Bronchial epithelial cell (primary cell): Measurements from ENCODE around the gene MYCL. TPM values are rescaled to one million over a fixed set of nuclear protein-coding genes. Genes with fewer than 3 reads are reported as not detected.
A peak's percentile ranks its signal among the peaks of the same experiment; 100 is the strongest.

Source experiments
- DNase-seq: peaks from one replicate; pipeline ENCODE4 v3.0.0-alpha.2; 2010; ENCODE audit warnings: low read depth
- FAIRE-seq: peaks from 2 replicates; lab custom pipeline; 2011; peaks lifted over from hg19 to GRCh38; lab: Jason Lieb, UNC
- H3K27me3 ChIP-seq: 2 replicates; pipeline ENCODE4 v1.5.1; 2011; ENCODE audit warnings: low read length; ENCODE audit not compliant: control insufficient read depth, insufficient read depth
- H3K36me3 ChIP-seq: 2 replicates; pipeline ENCODE4 v1.5.1; 2011; ENCODE audit warnings: low read length; ENCODE audit not compliant: control insufficient read depth, insufficient read depth
- H3K4me3 ChIP-seq: 2 replicates; pipeline ENCODE4 v1.5.1; 2011; ENCODE audit warnings: mild to moderate bottlenecking, low read depth, low read length, control low read depth
- CTCF ChIP-seq: IDR thresholded peaks from 2 replicates; pipeline ENCODE4 v1.5.1; 2011; ENCODE audit warnings: mild to moderate bottlenecking, moderate library complexity, low read length, control low read depth, inconsistent platforms; ENCODE audit not compliant: insufficient read depth, severe bottlenecking
- total RNA-seq: library from RNA; depleted of rRNA; stranded (reverse); fragments of >200 nt; gene quantifications from 2 replicates; pipeline ENCODE4 v1.2.1, GENCODE V29; 2014

The MYCL gene
- total RNA-seq, 1 donor from 2014 or later, result 7.9 TPM

DNA sequence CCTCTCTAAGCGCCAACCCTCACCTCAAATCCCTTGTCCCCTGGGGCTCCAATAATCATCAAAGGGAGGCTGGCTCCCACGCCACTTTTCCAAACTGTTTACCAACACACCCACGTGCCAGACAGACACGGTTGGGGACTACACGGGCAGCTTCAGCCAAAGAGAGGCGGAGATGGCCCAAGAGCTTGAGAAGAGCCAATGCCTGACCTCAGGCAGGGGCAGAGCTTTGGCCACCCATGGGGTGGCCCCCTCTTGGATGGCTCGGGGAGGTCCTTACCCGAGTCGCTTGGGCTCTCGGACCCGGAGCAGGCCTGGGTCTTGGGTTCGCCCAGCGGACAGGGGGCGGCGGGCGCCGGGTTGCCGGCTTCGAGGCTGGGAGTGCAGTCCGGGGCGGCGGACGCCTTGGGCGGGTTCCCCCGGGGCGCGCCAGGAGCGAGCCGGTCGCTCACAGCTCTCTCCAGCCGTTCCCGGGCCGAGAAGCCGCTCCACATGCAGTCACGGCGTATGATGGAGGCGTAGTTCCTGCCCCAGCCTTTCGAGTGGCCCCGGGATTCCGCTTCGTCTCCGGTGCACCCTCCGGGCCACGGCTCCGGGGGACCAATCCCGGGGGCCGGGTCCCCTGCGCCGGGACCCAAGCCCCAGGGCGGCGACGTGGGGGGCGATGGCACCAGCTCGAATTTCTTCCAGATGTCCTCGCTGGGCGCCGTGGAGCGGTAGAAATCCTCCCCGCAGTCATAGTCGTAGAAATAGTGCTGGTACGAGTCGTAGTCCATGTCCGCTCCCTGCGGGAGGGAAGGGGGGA lies 854 bp downstream of the MYCL start:
- FAIRE-seq (no peak), DNase-seq (no peak)
- Histone ChIP-seq H3K36me3 (peaks cover 2% of the 10 kb centered on the region), H3K27me3 (no peaks in the 10 kb centered on the region), H3K4me3 (peak overlapping the region; percentile 72)
- TF ChIP-seq CTCF, result no peak

GRCh38 chr1:39899611-39900538 lies 1.8 kb downstream of the MYCL start:
- FAIRE-seq, result no peak

GRCh38 chr1:39898648-39899603 lies 2.8 kb downstream of the MYCL start:
- no peak for FAIRE-seq
- peak; percentile 68 for DNase-seq
- Histone ChIP-seq H3K36me3 (peaks cover 2% of the 10 kb centered on the region), H3K4me3 (no peak overlapping the region), H3K27me3 (no peaks in the 10 kb centered on the region)
- no peak for TF ChIP-seq CTCF

More at GRCh38 chr1:39899611-39900538, 1.8 kb downstream of the MYCL start:
- Histone ChIP-seq H3K36me3 (peaks cover 2% of the 10 kb centered on the region), H3K27me3 (no peaks in the 10 kb centered on the region), H3K4me3 (peak overlapping the region; percentile 72)
- no peak for DNase-seq
- no peak for TF ChIP-seq CTCF

- H3K36me3 ChIP-seq, result peaks cover 2% of the 10 kb centered on the region
- no peak for TF ChIP-seq CTCF
- FAIRE-seq (no peak), DNase-seq (no peak)
- no peak overlapping the region for H3K4me3 ChIP-seq
- no peaks in the 10 kb centered on the region for H3K27me3 ChIP-seq
Observed at GRCh38 chr1:39898191-39898590, 3.5 kb downstream of the MYCL start.
